PFSK-1 (cell line): Measurements from ENCODE around the gene RPAP2.

Source experiments
- FOXP2 ChIP-seq: optimal IDR thresholded peaks from 2 replicates; pipeline ENCODE3; 2011; ENCODE audit warnings: borderline replicate concordance, control low read depth, inconsistent platforms; ENCODE audit not compliant: insufficient read depth; ENCODE audit errors: extremely low read length, extremely low read depth
- SIN3A ChIP-seq: IDR thresholded peaks from 2 replicates; pipeline ENCODE4 v1.6.1; 2012; ENCODE audit warnings: mild to moderate bottlenecking, low read length, moderate library complexity, borderline replicate concordance; ENCODE audit not compliant: insufficient read depth
- TAF1 ChIP-seq: IDR thresholded peaks from 2 replicates; pipeline ENCODE4 v1.6.1; 2012; ENCODE audit warnings: low read length, control low read depth, borderline replicate concordance; ENCODE audit not compliant: insufficient read depth

- TF ChIP-seq FOXP2: no peak
- no peak for TF ChIP-seq SIN3A
- TF ChIP-seq TAF1: no peak
Observed at GRCh38 chr1:92359986-92360385, 61.1 kb downstream of the RPAP2 start.
